Mucosa of rectum (tissue), 2 donors: ENCODE data around the gene FBXO33.
A peak's percentile ranks its signal among the peaks of the same experiment; 100 is the strongest.

Source experiments
- H3K27ac ChIP-seq, 2 donors: one replicate each; pipeline ENCODE4 v1.7.0; 2013; ENCODE audit warnings: inconsistent platforms in 2 of 2, low read depth in 2 of 2, low read length in 2 of 2
- H3K27me3 ChIP-seq, 2 donors: one replicate each; pipeline ENCODE4 v1.7.0; 2013; ENCODE audit warnings: low read length in 2 of 2; ENCODE audit not compliant: control insufficient read depth in 2 of 2, insufficient read depth in 2 of 2
- H3K36me3 ChIP-seq, 2 donors: one replicate each; pipeline ENCODE4 v1.7.0; 2013; ENCODE audit warnings: low read length in 2 of 2; ENCODE audit not compliant: control insufficient read depth in 2 of 2, insufficient read depth in 2 of 2
- H3K4me1 ChIP-seq, 2 donors: one replicate each; pipeline ENCODE4 v1.7.0; 2013; ENCODE audit warnings: low read length in 2 of 2, mild to moderate bottlenecking in 1 of 2; ENCODE audit not compliant: control insufficient read depth in 2 of 2, insufficient read depth in 2 of 2
- H3K4me3 ChIP-seq, 2 donors: one replicate each; pipeline ENCODE4 v1.7.0; 2013; ENCODE audit warnings: low read length in 2 of 2
- H3K9ac ChIP-seq, 2 donors: one replicate each; pipeline ENCODE4 v1.7.0; 2013; ENCODE audit warnings: low read length in 2 of 2, low read depth in 1 of 2, mild to moderate bottlenecking in 1 of 2
- H3K9me3 ChIP-seq, 2 donors: one replicate each; pipeline ENCODE4 v1.7.0; 2013; ENCODE audit warnings: low read length in 2 of 2; ENCODE audit not compliant: control insufficient read depth in 2 of 2
- donor health status: healthy.
- donor health status: Normal muscosa, but diverticular disease.

The FBXO33 gene

GRCh38 chr14:39431416-39432178, 636 bp downstream of the FBXO33 start:
- H3K4me3 ChIP-seq = peak overlapping the region; percentile 84 to 92
- peak overlapping the region; percentile 89 to 97 for H3K9ac ChIP-seq
- H3K4me1 ChIP-seq = peaks cover 16 to 24% of the 10 kb centered on the region in 2 donors
- no peaks in the 10 kb centered on the region for H3K27me3 ChIP-seq
- H3K36me3 ChIP-seq = no peaks in the 10 kb centered on the region
- no peaks in the 10 kb centered on the region for H3K9me3 ChIP-seq
- peak overlapping the region; percentile 98 to 99 for H3K27ac ChIP-seq

DNA sequence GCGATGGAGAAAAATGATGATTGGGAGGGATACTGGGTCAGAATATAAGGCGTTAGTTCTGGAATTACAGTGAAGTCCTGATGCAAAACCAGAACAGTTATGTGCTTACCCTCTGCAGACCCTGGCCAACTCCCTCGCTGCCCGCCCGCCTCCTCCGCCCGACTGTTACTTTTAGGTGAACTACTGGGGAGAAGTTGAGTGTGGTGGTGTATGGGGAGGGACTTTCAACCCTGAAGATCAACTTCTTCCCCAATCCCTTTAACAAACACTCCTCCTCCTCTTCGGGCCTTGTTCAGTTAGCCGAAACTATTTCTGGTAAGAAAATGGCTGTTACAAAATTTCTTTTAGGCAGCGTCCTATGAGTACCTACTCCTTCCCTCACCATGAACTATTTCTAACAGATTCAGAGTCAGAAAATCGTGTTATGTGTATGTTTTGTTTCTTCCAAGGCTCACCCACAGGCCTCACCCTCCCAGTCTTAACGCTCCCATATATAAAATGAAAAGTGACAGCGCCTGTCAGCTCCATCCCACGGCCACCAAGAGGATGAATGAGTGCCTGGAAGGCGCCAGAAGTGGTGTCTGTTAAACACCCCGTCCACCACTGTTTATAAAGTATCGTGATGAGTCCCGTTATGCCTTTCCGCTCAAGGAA, 1.3 kb downstream of the FBXO33 start:
- Histone ChIP-seq H3K9me3 (no peaks in the 10 kb centered on the region), H3K36me3 (no peaks in the 10 kb centered on the region), H3K27me3 (no peaks in the 10 kb centered on the region), H3K27ac (peak overlapping the region; percentile 98 to 99), H3K9ac (peak overlapping the region; percentile 89 to 97), H3K4me3 (peak overlapping the region; percentile 84 to 92), H3K4me1 (peaks cover 16 to 24% of the 10 kb centered on the region in 2 donors)

DNA sequence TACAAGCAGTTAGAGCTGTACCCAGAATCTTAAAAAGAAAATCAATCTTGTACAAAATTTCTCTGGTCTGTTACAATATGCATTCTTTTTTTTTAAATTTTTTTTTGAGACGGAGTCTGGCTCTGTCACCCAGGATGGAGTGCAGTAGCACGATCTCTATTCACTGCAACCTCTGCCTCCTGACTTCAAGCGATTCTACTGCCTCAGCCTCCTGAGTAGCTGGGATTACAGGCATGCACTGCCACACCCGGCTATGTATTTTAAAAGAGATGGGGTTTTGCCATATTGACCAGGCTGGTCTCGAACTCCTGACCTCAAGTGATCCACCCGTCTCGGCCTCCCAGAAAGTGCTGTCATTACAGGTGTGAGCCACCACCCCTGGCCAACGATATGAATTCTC, 4.1 kb downstream of the FBXO33 start:
- H3K4me3 ChIP-seq = no peak overlapping the region
- no peaks in the 10 kb centered on the region for H3K9me3 ChIP-seq
- no peaks in the 10 kb centered on the region for H3K36me3 ChIP-seq
- H3K4me1 ChIP-seq = peaks cover 12 to 17% of the 10 kb centered on the region in 2 donors
- no peak overlapping the region for H3K27ac ChIP-seq
- no peaks in the 10 kb centered on the region for H3K27me3 ChIP-seq
- H3K9ac ChIP-seq = no peak overlapping the region

DNA sequence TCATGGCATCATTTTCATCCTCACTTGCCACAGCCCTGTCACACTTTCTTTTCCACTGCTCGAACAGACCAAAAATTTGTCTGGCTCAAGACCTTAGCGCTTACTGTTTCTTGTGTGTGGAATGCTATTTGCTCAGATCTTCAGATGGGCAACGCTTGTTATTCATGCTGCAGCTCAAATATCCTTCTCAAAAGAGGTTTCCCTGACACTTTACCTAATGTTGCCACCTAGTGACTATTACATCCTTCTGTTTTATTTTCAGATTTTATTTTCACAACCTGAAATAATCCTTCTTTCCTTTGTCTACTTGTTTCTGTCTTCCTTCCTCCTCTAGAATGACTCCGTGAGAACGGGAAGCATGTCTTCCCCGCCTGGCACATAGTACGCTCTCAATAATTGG, 5.6 kb downstream of the FBXO33 start:
- Histone ChIP-seq H3K4me1 (peaks cover 12 to 16% of the 10 kb centered on the region in 2 donors), H3K27me3 (no peaks in the 10 kb centered on the region), H3K36me3 (no peaks in the 10 kb centered on the region), H3K27ac (no peak overlapping the region), H3K9ac (no peak overlapping the region), H3K4me3 (no peak overlapping the region), H3K9me3 (no peaks in the 10 kb centered on the region)

DNA sequence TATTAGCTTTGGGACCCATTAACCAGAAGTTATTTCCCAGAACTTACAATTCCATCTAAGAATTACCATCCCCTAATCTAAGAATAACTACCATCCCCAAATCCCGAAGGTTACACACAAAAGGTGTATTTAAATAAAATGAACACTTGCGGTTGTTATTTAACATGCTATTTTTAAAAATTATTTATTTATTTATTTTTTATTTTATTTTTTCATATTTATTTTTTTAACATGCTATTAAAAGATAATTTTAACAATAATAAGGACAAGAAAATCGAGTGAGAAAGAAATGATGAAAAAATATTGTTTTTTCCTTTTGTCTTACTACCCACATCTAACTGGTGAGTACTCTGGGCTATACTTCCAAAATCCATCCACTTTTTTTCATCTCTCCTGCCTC, 6.3 kb downstream of the FBXO33 start:
- Histone ChIP-seq H3K27me3 (no peaks in the 10 kb centered on the region), H3K36me3 (no peaks in the 10 kb centered on the region), H3K27ac (no peak overlapping the region), H3K4me3 (no peak overlapping the region), H3K4me1 (peaks cover 9 to 15% of the 10 kb centered on the region in 2 donors), H3K9me3 (no peaks in the 10 kb centered on the region), H3K9ac (no peak overlapping the region)

DNA sequence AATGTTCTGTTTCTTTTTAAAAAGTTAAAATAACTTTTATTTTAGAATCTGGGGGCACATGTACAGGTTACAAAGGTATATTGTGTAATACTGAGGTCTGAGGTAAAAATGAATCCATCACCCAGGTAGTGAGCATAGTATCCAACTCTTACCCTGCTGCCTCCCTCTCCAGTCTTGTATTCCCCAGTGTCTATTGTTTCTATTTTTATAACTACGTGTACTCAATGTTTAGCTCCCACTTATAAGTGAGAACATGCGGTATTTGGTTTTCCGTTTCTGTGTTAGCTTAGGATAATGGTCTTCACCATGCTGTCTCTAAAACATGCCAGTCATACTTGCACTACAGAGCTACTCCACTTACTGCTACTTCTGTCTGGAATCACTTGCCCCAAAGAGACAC, 8.4 kb downstream of the FBXO33 start:
- no peak overlapping the region for H3K9ac ChIP-seq
- H3K4me1 ChIP-seq = no peaks in the 10 kb centered on the region
- no peak overlapping the region for H3K4me3 ChIP-seq
- H3K27me3 ChIP-seq = no peaks in the 10 kb centered on the region
- no peaks in the 10 kb centered on the region for H3K9me3 ChIP-seq
- no peaks in the 10 kb centered on the region for H3K36me3 ChIP-seq
- H3K27ac ChIP-seq = no peak overlapping the region

DNA sequence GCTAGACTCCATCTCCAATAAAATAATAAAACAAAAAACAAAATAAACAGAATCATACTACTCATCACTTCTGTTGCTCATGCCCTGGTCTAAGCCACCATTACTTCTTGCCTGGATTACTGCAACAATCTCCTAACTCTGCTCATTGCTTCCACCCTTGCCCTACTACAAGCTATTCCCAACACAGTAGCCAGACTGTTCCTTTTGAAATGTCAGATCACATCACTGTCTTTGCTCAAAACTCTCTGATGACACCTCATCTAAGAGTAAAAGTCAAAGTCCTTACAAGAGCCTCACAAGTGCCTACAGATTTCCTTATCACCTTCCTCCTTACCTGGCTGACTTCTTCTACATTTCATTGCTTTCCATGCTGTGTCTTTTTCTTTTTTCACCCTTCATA, 10.0 kb downstream of the FBXO33 start:
- no peak overlapping the region for H3K4me3 ChIP-seq
- H3K9ac ChIP-seq = no peak overlapping the region
- H3K9me3 ChIP-seq = peaks cover 0 to under 1% of the 10 kb centered on the region in 2 donors
- no peak overlapping the region for H3K27ac ChIP-seq
- H3K4me1 ChIP-seq = no peaks in the 10 kb centered on the region
- no peaks in the 10 kb centered on the region for H3K27me3 ChIP-seq
- H3K36me3 ChIP-seq = no peaks in the 10 kb centered on the region

DNA sequence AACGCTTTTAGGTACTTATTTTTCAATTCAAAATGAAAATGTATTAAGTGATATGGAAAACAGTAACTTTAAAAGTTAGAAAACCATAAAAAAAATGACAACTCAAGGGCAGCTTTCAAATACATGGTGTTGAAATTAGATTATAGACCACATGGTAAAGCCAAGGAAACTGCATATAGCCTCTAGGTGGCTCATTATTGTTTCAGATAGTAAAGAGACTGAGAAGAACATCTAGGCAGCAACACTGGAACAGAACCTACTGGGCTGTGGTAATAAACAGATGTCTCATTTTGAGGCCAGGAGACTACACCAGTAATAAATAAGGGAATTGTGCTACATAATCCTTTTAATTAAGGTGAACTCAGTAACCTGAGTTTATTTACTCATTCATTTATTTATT, 13.0 kb downstream of the FBXO33 start:
- Histone ChIP-seq H3K27me3 (no peaks in the 10 kb centered on the region), H3K9me3 (peaks cover 4 to 6% of the 10 kb centered on the region in 2 donors), H3K4me1 (no peaks in the 10 kb centered on the region), H3K9ac (no peak overlapping the region), H3K36me3 (peaks cover 0 to 3% of the 10 kb centered on the region in 2 donors), H3K4me3 (no peak overlapping the region), H3K27ac (no peak overlapping the region)

DNA sequence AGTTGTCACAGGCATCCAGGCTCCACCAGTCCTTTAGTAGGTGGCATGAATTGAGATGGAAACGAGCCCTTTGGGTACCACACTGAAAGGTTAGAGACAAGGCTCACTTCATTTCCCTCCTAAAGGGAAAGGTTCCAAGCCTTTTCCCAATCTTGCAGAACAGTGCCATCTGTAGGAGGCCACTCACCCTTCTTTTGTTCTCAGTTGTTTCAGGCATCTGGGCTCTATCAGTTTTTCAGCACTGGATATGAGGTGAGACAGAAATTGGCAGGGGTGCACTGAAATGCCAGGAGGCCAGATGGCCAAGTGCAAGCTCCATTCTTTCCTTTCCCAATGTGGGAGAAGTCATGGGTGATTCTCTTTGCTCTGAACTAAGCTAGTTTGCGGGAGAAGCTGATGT, 15.2 kb downstream of the FBXO33 start:
- H3K36me3 ChIP-seq = peaks cover 0 to 3% of the 10 kb centered on the region in 2 donors
- H3K4me3 ChIP-seq = no peak overlapping the region
- peaks cover 4 to 6% of the 10 kb centered on the region in 2 donors for H3K9me3 ChIP-seq

GRCh38 chr14:39416072-39416471, 16.2 kb downstream of the FBXO33 start:
- H3K27me3 ChIP-seq = no peaks in the 10 kb centered on the region
- H3K4me1 ChIP-seq = no peaks in the 10 kb centered on the region
- peaks cover 4 to 6% of the 10 kb centered on the region in 2 donors for H3K9me3 ChIP-seq
- H3K27ac ChIP-seq = no peak overlapping the region
- H3K4me3 ChIP-seq = no peak overlapping the region
- no peak overlapping the region for H3K9ac ChIP-seq
- peaks cover 0 to 3% of the 10 kb centered on the region in 2 donors for H3K36me3 ChIP-seq

More for the DNA sequence above, 15.2 kb downstream of the FBXO33 start:
- Histone ChIP-seq H3K27me3 (no peaks in the 10 kb centered on the region), H3K4me1 (no peaks in the 10 kb centered on the region), H3K27ac (no peak overlapping the region), H3K9ac (no peak overlapping the region)
